Upper lobe of left lung (tissue), 4 donors: ENCODE data around the gene RNASE13.

Experiments
- EP300 ChIP-seq, 4 donors: sonication (generic); formaldehyde crosslinking; IDR thresholded peaks; one replicate each; pipeline ENCODE4 v1.5.1; 2017; ENCODE audit warnings: antibody characterized with exemption in 4 of 4, control low read depth in 2 of 4
- POLR2A ChIP-seq, 4 donors: fragments of 450-650 bp; IDR thresholded peaks; one replicate each; pipeline ENCODE4 v1.5.1; 2016 to 2017; ENCODE audit warnings: antibody characterized with exemption in 4 of 4, mild to moderate bottlenecking in 2 of 4
- POLR2AphosphoS5 ChIP-seq, 2 donors: sonication (generic); formaldehyde crosslinking; IDR thresholded peaks; one replicate each; pipeline ENCODE4 v1.5.1; 2017; ENCODE audit warnings: antibody characterized with exemption in 2 of 2
- TF ChIP-seq, protein P1 (sequence below), 6 experiments: fragments of 450-650 bp in 4 of 6; fragments of 200-600 bp in 2 of 6; sonication (generic) in 2 of 6; IDR thresholded peaks; one replicate each; pipeline ENCODE4 v1.5.1; 2016 to 2019; ENCODE audit warnings: antibody characterized with exemption in 6 of 6

- TF ChIP-seq POLR2A (IDR thresholded peaks at IDR 0.05) (no peak), POLR2AphosphoS5 (IDR thresholded peaks at IDR 0.05) (no peak), EP300 (IDR thresholded peaks at IDR 0.05) (no peak)
- TF ChIP-seq, protein P1, sequence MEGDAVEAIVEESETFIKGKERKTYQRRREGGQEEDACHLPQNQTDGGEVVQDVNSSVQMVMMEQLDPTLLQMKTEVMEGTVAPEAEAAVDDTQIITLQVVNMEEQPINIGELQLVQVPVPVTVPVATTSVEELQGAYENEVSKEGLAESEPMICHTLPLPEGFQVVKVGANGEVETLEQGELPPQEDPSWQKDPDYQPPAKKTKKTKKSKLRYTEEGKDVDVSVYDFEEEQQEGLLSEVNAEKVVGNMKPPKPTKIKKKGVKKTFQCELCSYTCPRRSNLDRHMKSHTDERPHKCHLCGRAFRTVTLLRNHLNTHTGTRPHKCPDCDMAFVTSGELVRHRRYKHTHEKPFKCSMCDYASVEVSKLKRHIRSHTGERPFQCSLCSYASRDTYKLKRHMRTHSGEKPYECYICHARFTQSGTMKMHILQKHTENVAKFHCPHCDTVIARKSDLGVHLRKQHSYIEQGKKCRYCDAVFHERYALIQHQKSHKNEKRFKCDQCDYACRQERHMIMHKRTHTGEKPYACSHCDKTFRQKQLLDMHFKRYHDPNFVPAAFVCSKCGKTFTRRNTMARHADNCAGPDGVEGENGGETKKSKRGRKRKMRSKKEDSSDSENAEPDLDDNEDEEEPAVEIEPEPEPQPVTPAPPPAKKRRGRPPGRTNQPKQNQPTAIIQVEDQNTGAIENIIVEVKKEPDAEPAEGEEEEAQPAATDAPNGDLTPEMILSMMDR (IDR thresholded peaks at IDR 0.05), result no peak
Measured at GRCh38 chr14:21060614-21061346, 26.2 kb upstream of the RNASE13 start.
